Measurements from ENCODE around the gene CBX5.
"Not testable (repeated sequence)": the region's sequence is repeated elsewhere in the genome, so short reads cannot be mapped to it uniquely, and the experiment has no call there.

CBX5 gene

GRCh38 chr12:54230555-54230954, 49.4 kb downstream of the CBX5 start:
- H3K27ac Mint-ChIP-seq: no peak overlapping the region
- H3K4me3 Mint-ChIP-seq: no peak overlapping the region
- no peaks in the 10 kb centered on the region for H3K27me3 Mint-ChIP-seq
- H3K4me1 Mint-ChIP-seq (ENCODE audit: low read depth): peaks cover 4% of the 10 kb centered on the region
- no peaks in the 10 kb centered on the region for H3K9me3 Mint-ChIP-seq
- peaks cover 5% of the 10 kb centered on the region for H3K36me3 Mint-ChIP-seq (ENCODE audit: low read depth)

GRCh38 chr12:54229624-54230212, 50.2 kb downstream of the CBX5 start:
- Mint-ChIP-seq H3K4me3 (no peak overlapping the region), H3K9me3 (no peaks in the 10 kb centered on the region), H3K36me3 (ENCODE audit: low read depth) (peaks cover 4% of the 10 kb centered on the region), H3K27me3 (no peaks in the 10 kb centered on the region), H3K4me1 (ENCODE audit: low read depth) (peaks cover 4% of the 10 kb centered on the region), H3K27ac (peak overlapping the region; percentile 22)

DNA sequence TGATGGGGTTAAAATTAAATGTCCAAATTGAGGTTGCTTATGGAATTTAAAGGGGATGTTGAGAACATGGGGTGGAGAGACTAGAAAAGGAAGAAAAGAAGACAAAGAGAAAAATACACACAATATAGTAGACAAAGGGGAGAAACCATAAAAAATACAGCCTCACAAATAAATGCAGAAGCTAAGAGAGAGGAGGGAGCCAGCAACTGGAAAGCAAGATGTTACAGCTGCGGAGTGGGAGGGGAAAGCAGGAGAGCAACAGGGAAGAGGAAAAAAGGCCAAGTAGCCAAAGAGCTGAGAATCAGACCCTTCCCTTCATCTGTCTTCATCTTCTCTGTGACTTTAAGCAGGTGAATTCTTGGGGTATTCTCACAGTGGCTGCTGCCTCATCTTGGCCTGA, 51.5 kb downstream of the CBX5 start:
- Mint-ChIP-seq H3K27ac (no peak overlapping the region), H3K27me3 (no peaks in the 10 kb centered on the region), H3K4me3 (no peak overlapping the region), H3K36me3 (ENCODE audit: low read depth) (no peaks in the 10 kb centered on the region), H3K9me3 (no peaks in the 10 kb centered on the region), H3K4me1 (ENCODE audit: low read depth) (peaks cover 4% of the 10 kb centered on the region)

GRCh38 chr12:54227927-54228326, 52.0 kb downstream of the CBX5 start:
- not testable (repeated sequence) for H3K9me3 Mint-ChIP-seq; H3K4me1 Mint-ChIP-seq (ENCODE audit: low read depth); H3K27ac Mint-ChIP-seq; H3K4me3 Mint-ChIP-seq; H3K36me3 Mint-ChIP-seq (ENCODE audit: low read depth); H3K27me3 Mint-ChIP-seq

GRCh38 chr12:54227376-54227775, 52.5 kb downstream of the CBX5 start:
- H3K36me3 Mint-ChIP-seq (ENCODE audit: low read depth): no peaks in the 10 kb centered on the region
- H3K4me3 Mint-ChIP-seq: no peak overlapping the region
- no peaks in the 10 kb centered on the region for H3K9me3 Mint-ChIP-seq
- no peak overlapping the region for H3K27ac Mint-ChIP-seq
- no peaks in the 10 kb centered on the region for H3K27me3 Mint-ChIP-seq
- peaks cover 4% of the 10 kb centered on the region for H3K4me1 Mint-ChIP-seq (ENCODE audit: low read depth)

DNA sequence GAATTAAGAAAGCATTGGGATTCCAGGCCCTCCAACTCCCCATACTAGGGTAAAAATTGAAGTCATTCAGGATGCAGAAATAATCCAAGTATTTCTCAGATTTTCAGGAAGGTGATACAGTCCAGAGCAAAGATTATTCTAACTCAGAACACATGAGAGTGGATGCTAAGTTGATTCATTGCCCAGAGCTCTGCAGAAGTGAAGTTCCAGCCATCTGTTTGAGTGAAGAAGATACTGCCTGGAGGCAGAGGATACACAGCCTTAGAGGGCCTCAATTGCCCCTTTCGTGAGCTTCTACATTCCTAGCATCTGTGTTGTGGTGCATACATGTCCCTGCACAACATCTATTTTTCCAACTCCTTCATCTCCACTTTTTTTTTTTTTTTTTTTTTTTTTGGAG, 54.3 kb downstream of the CBX5 start:
- Mint-ChIP-seq H3K36me3 (ENCODE audit: low read depth) (no peaks in the 10 kb centered on the region), H3K9me3 (no peaks in the 10 kb centered on the region), H3K27me3 (no peaks in the 10 kb centered on the region), H3K4me1 (ENCODE audit: low read depth) (peaks cover 4% of the 10 kb centered on the region), H3K27ac (no peak overlapping the region), H3K4me3 (no peak overlapping the region)

- Mint-ChIP-seq H3K9me3 (no peaks in the 10 kb centered on the region), H3K36me3 (ENCODE audit: low read depth) (no peaks in the 10 kb centered on the region), H3K4me3 (no peak overlapping the region), H3K27ac (no peak overlapping the region), H3K27me3 (peaks cover 7% of the 10 kb centered on the region), H3K4me1 (ENCODE audit: low read depth) (peaks cover 7% of the 10 kb centered on the region)
Measured at GRCh38 chr12:54222609-54223008, 57.3 kb downstream of the CBX5 start.

DNA sequence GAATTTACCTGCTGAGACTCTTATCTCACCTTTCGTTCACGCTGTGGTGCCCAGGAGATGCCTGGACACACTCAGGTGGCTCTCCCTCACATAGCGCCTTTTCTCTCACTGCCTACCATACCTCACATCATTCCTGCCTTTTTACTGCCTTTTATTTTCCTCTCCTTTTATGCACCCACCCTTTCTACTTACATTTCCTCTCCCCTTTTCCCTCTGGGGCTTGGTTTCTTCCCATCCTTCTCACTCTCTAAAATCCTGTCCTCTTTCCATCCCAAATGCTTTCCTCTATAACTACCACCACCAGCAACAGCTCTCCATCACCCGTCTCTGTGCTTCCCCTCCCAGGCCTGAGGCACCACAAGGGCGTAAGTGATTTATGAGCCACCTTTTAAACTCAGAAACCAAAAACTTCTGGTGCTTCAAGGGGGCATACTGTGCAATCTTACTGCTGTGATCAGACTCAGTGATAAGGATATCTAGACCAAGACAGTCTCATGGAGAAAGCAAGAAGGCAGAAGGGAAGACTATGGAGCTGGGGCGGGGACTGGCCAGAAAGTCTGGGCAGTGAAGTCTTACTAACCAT, 58.4 kb downstream of the CBX5 start:
- Mint-ChIP-seq H3K36me3 (ENCODE audit: low read depth) (no peaks in the 10 kb centered on the region), H3K4me1 (ENCODE audit: low read depth) (peaks cover 18% of the 10 kb centered on the region), H3K9me3 (no peaks in the 10 kb centered on the region), H3K27me3 (peaks cover 13% of the 10 kb centered on the region), H3K27ac (no peak overlapping the region), H3K4me3 (no peak overlapping the region)

- Mint-ChIP-seq H3K4me3 (no peak overlapping the region), H3K4me1 (ENCODE audit: low read depth) (peaks cover 28% of the 10 kb centered on the region), H3K36me3 (ENCODE audit: low read depth) (no peaks in the 10 kb centered on the region), H3K9me3 (no peaks in the 10 kb centered on the region), H3K27me3 (peaks cover 16% of the 10 kb centered on the region), H3K27ac (no peak overlapping the region)
Measured at GRCh38 chr12:54220567-54220966, 59.4 kb downstream of the CBX5 start.

GRCh38 chr12:54220092-54220557, 59.8 kb downstream of the CBX5 start:
- H3K9me3 Mint-ChIP-seq: no peaks in the 10 kb centered on the region
- peaks cover 31% of the 10 kb centered on the region for H3K4me1 Mint-ChIP-seq (ENCODE audit: low read depth)
- H3K36me3 Mint-ChIP-seq (ENCODE audit: low read depth): no peaks in the 10 kb centered on the region
- H3K27me3 Mint-ChIP-seq: peaks cover 16% of the 10 kb centered on the region
- no peak overlapping the region for H3K4me3 Mint-ChIP-seq
- H3K27ac Mint-ChIP-seq: no peak overlapping the region

DNA sequence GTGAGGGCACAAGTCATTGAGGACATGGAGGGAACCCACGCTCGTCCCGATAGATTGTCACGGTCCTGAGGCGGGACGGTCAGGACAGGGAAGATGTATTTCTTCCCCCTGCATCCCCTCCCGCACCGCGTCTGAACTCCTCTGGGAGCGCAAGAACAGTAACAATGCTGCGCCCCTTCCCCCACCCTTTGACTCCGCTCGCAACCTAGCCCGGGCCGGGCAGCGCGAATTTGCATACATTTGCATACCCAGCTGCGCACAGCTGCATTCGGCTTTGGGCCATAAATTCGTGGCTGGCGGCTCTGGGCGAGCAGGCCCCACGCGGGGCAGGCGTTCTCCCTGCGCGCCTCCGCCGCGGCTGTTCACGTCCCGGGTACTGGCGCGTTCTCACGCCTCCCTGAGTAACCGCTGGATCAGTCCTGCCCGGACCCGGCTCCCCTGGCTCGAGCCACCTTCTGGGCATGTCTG, 62.1 kb downstream of the CBX5 start:
- Mint-ChIP-seq H3K27ac (no peak overlapping the region), H3K4me1 (ENCODE audit: low read depth) (peaks cover 34% of the 10 kb centered on the region), H3K4me3 (no peak overlapping the region), H3K27me3 (peaks cover 16% of the 10 kb centered on the region), H3K9me3 (no peaks in the 10 kb centered on the region), H3K36me3 (ENCODE audit: low read depth) (no peaks in the 10 kb centered on the region)

DNA sequence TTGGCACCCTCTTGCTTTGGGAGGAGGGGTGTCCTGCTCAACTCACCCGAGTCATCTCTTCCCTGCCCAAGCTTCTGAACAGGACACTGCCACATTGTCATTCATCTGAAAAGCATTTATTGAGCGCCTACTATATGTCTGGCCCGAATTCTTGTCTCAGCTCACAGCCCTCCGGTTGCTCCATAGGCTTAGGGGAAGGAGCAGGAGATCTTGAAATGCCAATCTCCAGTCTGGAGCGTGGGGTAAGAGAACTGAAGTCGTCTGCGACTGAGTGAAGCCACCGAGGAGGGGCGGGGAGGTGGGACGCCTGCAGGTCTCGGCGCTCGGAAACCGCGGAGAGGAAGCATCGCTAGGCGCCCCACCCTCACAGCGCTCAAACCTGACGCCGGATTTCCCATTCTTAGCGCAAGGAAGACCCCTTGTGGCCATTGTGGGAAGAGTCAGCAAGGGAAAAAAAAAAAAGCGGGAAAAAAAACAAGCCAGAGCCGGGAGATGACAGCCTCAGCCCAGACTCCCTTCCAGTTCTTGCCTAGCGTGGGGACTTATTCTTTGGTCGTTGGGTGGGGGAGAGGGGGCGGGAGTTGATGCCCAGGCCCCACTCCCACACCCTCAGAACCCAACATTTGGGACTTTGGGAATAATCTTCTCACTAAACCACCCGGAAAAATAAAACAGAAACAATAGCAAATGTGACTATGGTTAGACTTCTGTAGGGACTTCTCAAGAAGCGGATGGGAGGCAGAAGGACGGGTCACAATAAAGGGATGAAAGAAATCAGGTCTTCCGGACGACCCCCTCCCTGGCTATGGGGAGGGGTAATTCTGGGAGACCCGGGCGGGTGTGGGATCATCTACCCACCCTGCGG, 62.9 kb downstream of the CBX5 start:
- Mint-ChIP-seq H3K27me3 (peaks cover 16% of the 10 kb centered on the region), H3K4me3 (peak overlapping the region; percentile 80), H3K4me1 (ENCODE audit: low read depth) (peaks cover 34% of the 10 kb centered on the region), H3K9me3 (no peaks in the 10 kb centered on the region), H3K36me3 (ENCODE audit: low read depth) (no peaks in the 10 kb centered on the region), H3K27ac (peak overlapping the region; percentile 74)

- Mint-ChIP-seq H3K9me3 (no peaks in the 10 kb centered on the region), H3K27ac (peak overlapping the region; percentile 74), H3K27me3 (peaks cover 16% of the 10 kb centered on the region), H3K36me3 (ENCODE audit: low read depth) (no peaks in the 10 kb centered on the region), H3K4me1 (ENCODE audit: low read depth) (peaks cover 34% of the 10 kb centered on the region), H3K4me3 (peak overlapping the region; percentile 80)
Measured at GRCh38 chr12:54215989-54216796, 63.7 kb downstream of the CBX5 start.

DNA sequence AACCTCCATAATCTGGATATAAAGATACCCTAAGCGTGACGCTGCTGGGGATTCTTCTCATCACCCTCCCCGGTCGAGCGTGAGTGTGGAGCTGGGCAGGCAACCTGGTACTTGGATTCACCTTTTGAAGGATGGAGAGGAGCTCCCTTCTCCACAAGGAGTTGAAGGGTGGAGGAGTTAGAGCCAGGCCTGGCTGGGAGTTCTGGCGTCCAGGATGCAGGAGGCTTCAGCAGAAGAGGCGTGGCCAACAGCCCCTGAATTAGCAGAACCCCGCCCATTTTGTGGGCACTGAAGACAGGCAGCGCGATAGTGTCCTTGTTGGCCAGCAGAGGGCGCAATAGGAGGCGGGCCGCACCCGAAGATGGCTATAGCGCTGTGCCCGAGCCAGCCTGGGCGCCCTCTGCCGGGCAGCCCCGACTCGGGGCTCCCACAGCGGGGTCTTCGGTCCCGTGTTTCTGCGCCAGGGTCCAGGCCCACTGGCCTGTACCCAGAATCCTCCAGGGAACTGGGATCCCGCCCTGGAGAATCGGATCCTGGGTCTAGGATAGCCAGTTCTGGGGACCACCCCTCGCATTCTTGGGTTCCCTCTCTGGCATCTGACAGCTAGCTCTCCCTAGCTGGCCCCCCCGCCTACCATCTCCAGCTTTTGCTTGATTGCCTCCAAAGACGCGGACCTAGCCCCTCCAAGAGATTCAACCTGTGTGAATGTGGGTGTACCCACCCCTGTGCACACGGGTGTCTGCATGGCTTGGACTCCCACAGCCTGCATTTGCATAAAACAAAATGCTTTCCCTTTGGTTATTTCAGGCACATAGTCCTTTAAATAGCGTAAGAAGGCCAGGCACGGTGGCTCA, 65.1 kb downstream of the CBX5 start:
- Mint-ChIP-seq H3K4me1 (ENCODE audit: low read depth) (peaks cover 34% of the 10 kb centered on the region), H3K27ac (no peak overlapping the region), H3K36me3 (ENCODE audit: low read depth) (no peaks in the 10 kb centered on the region), H3K4me3 (peak overlapping the region; percentile 80), H3K27me3 (peaks cover 16% of the 10 kb centered on the region), H3K9me3 (no peaks in the 10 kb centered on the region)

Data from stimulated activated naive CD8-positive, alpha-beta T cell treated with anti-CD3 and anti-CD28 coated beads, Interleukin-15, Interleukin-2, amounts not matched to agents 100 ng/mL and 50 ng/mL, for 24 hours (primary cell).